GM18867 (cell line): Measurements from ENCODE around the gene ACAT2.
"Not testable (repeated sequence)": the region's sequence is repeated elsewhere in the genome, so short reads cannot be mapped to it uniquely, and the experiment has no call there.

ENCODE experiments used
- ATAC-seq: cut with Tn5 transposase; IDR thresholded peaks from one replicate; pipeline ENCODE4 v1.9.1; 2021; ENCODE audit warnings: mild to moderate bottlenecking, moderate library complexity; ENCODE audit not compliant: unreplicated experiment

ACAT2 gene

DNA sequence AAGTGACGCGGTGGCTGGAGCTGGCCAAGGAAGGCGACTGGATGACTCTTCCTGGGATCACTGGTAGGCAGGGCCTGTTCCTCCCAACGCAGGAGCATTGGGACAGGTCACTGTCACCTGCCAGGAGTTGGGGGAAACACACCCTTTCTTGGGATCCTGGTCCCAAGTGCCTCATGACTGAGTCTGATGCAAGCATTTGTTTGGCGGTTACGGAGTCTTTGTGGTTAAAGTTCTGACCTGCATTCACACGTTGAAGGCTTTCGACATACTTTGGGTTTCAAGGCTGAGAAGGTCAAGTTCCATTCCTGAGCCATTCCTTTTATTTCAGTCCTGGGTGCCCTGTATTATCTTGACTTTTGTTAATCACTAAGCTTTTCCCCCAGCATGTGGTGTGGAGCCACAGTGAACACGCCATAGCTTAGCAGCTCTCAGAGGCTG is 44.2 kb downstream of the ACAT2 start:
- ATAC-seq: no peak

DNA sequence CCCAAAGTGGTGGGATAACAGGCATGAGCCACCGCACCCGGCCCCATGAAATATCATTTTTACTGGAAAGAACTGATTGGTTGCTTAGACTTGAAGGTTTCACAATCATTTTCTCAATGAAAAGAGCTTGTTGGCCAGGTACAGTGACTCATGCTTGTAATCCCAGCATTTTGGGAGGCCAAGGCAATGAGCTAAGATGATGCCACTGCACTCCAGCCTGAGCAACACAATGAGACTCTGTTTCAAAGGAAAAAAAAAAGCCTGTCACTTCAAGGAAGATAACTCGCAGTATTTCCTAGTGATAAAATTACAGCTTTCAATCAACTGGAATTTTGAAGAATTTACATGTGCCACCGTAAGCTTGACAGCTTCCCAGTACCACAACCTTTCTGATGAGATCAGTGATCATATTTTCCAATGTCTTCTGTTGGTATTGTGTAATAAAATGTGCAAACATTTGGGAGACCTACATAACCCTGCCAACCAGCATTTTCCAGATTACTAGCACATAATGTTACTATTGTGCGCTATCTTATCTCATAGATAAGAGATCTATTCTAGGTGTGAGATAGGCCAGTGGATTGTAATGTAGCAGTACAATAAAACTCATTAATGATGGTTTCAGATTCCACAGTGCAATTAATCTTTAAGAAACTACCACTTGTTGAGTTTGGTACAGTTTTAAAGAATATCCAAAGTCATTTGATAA is 45.5 kb downstream of the ACAT2 start:
- ATAC-seq: no peak

DNA sequence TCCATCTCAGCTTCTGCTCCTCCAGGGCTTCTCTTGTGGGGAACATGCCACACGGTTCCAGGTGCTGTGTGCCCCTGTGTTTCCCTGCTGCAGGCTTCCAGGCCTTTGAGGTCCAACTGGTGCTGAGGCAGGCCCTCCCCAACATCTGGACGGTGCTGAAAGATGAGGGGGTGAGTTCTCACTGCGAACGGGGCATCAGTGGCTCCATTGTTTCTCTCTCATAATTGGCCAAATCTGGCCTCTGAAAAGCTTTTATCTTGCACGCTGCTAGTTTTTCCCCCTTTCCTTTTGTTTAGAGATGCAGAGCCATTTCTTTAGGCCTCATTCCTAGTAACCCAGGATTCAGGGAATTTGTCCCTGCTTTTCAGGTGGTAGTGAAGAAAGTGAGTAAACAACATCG is 46.8 kb downstream of the ACAT2 start:
- ATAC-seq: no peak

DNA sequence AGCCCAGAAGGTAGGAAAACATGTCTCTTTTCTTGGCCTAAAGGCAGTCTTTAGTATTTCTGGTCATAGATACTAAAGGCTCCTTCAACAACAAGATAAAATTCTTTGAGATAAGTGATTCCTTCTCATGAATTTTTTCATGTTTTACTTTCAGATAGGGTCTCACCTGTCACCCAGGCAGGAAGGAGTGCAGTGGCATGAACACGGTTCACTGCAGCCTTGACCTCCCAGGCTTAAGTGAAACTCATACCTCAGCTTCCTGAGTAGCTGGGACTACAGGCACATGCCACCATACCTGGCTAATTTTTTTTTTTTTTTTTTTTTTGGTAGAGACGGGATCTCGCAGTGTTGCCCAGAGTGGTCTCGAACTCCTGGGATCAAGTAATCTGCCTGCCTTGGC is 47.3 kb downstream of the ACAT2 start:
- ATAC-seq: no peak

DNA sequence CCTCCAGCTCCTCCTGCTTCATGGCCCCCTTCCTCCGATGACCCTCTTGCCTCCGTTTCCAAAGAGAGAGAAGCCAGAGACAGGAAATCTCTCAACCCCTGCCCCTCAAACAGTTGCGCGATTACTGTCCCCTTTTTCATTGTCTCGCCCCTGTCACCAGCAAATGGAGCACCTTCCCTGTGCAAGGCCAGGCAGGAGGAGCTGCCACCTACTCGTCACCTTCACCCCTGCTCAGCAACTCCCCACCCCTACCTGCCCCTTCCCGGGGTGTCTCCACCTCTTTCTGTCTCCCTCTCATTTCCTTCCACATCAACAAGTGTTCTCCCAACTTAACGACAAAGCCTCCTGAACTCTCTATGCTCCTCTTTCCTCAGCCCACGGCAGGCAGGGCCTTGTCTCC is 51.9 kb downstream of the ACAT2 start:
- no peak for ATAC-seq

DNA sequence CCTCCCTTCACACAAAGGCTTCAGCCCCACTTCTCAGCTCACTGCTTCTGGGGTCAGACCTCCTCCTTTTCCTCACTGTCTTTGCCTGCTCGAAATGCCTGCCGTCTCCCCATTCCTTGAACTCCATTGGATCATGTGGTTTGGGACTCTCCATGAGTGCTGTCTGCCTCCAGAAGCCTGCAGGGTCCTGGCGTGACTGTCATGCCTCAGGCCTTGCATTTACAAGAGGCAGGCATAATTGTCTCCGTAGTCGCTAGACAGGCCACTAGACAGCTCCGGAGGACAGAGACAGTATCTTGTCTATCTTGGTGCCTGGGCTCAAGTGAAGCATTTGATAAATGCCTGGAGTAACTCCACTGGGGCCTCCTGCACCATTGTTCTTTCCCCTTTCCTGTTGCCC is 53.6 kb downstream of the ACAT2 start:
- no peak for ATAC-seq

DNA sequence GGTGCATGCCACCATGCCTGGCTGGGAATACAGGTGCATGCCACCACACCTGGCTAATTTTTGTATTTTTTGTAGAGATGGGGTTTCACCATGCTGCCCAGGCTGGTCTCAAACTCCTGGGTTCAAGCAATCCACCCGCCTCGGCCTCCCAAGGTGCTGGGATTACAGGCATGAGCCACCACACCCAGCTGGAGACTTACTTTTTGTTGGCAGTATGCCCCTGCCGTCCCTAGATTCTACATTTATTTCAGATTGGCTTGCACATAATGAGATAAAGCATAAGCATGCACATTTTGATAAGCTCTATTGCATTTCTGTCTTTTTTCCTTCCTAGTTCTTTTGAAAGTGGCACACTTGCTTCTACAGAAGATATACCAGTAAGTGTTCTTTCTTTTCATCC is 54.9 kb downstream of the ACAT2 start:
- ATAC-seq: not testable (repeated sequence)

DNA sequence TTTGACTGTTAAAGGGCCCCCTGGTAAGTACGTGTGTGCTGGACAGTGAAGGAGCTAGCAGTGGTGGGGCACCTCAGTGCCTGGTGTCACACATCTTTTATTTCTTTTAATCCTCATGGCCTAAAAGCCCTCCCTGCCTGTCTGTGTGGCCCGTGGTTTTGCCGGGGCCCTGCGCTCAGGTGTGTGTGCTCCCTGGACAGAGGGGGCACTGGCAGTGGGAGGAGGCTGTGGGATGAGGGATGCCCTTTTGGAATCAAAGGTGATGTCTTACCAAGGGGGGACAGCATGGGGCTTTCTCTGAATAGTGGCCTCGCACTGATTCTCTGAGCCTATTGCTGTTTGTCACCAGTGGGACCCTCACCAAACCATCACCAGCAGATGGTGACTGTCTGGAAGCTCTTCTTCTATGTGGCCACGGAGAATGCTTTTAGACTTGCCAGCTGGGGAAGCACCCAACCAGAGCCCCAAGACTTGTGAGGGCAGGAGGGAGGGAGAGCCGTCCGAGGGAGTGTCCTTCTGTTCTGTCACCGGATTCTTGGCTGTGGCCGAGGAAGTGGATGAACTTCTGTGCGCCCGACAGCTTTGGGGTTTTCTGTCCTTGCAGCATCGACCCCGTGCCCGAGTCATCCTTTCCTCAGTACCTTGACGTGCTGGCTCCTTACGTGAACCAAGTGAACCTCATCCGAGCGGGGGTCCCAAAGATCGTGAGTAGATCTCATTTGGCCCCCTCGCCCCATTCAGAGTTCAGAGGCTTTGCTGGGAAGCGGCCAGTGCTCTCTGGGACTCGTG is 56.3 kb downstream of the ACAT2 start:
- ATAC-seq: no peak

DNA sequence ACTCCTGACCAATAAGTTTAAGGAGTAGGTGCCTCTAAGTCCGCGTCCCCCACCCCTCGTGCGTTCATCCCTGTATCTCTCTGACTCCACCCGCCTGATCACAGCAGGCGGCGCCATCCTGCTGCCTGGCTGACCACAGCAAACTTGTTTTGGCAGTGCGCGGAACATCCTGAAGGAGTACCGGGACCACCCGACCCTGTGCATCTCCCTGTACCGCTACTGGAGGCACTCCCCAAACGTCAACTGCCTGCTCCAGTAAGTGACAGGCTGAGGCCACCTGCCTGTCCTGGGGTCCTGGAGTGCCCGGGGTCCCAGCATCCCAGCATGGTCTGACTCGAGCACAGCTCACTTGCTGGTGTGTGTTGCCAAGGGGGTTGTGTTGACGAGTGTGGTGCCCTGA is 57.3 kb downstream of the ACAT2 start:
- ATAC-seq: no peak

DNA sequence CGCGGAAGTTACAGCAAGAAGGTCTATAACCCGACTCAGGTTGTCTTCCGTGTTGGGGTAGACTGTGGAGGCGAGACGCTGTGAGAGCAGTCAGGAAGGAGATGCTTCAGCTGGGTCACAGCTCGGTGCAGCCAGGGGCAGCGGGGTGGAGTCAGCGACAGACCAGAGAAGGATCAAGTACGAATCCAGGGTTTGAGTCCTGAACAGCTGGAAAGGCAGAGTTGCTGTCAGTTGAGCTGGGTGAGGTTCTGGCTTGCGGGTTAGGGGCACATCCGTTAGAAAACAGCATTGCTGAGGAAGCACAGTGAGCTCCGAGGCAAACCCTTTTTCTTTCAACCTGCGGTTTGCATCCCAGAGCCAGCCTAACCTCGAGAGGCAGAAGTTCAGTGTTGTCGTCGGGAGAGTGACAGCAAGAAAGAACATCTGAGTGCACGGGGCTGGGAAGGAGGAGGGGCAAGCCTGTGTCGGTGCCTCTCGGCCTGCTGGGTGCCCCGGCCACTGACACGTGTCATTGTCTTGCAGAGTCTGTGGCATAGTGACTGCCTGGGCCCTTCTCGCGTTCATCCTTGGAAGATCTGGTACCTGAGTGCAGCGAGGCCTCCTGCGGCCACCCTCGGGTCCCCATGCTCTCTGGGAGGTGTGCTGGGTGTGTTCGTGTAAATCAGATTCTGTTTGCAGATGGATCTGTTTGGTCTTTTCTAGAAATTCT is 58.2 kb downstream of the ACAT2 start:
- no peak for ATAC-seq

DNA sequence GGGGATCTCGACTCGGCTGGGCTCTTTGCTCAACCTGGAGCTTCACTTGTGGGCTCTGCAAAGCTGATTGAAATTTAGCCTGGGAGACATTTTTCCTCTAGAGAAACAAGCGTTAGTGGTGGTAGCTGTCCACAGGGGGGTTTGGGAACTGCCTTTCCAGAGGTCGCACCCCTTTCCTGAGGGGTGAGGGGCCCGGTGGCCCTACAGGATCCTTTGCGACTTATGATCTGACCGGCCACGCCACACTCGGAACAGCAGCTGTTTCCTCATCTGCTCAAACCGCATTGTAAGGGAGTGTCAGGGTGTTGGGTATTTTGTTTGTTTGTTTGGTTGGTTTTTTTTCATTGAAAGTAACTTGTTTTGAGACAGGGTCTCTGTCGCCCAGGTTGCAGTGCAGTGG is 59.3 kb downstream of the ACAT2 start:
- ATAC-seq: no peak

DNA sequence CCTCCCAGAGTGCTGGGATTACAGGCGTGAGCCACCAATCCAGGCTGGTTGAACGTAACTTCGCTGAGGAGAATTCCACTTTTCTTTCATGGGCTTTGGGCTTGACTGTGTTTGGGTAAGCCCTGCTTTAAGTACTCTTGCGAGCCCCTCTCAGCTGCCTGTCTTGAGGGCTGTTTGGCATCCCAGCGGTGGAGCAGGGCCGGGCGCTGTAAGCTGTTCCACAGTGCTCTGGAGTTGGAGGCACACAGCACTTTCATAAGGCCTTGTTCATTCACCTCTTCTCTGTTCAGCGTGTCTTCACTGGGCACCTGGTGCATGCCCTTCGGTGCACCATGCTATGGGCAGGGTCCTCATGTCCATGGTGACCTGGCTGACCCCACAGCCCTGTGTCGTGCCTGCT is 59.9 kb downstream of the ACAT2 start:
- no peak for ATAC-seq

DNA sequence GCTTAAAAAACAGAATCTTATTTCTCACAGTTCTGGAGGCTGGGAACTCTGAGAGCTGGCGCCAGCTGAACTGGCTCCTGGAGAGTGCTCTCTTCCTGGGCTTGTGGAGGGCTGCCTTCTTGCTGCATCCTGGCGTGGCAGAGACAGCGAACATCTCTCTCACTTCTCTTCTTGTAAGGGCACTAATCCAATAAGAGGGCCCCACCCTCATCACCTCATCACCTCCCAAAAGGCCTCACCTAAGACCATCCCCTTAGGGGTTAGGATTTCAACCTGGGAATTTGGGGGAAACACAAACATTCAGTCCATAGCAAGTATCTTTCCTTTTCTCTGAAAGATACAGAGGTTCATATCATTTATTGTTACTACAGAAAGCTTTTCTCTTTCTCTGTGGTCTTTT is 62.1 kb downstream of the ACAT2 start:
- ATAC-seq: no peak

DNA sequence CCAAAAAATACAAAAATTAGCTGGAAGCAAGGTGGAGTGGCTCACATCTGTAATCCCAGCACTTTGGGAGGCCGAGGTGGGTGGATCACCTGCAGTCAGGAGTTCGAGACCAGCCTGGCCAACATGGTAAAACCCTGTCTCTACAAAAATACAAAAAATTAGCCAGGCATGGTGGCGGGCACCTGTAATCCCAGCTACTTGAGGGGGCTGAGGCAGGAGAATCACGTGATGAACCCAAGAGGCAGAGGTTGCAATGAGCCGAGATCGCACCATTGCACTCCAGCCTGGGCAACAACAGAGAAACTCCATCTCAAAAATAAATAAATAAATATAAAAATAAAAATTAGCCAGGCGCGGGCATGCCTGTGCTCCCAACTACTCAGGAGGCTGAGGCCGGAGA is 62.8 kb downstream of the ACAT2 start:
- ATAC-seq: not testable (repeated sequence)

DNA sequence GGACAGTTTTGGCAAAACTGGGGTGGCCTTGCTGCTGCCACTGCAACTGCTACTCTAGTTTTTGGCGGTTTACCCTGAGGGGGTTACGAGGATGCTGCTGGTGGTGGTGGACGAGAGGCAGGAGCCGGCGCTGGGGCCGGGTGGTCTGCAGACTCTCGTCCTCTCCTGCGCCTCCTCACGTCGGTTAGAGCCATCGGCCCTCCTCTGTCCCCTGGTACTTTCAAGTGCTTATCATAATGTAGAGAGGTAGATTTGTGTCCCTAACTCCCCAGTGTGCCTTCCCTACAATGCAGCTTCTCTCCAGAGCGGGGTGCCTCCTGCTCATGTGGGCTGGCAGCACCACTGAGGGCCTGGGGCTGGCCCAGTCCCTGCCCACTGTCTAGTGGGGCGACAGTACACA is 64.2 kb downstream of the ACAT2 start:
- ATAC-seq: no peak

DNA sequence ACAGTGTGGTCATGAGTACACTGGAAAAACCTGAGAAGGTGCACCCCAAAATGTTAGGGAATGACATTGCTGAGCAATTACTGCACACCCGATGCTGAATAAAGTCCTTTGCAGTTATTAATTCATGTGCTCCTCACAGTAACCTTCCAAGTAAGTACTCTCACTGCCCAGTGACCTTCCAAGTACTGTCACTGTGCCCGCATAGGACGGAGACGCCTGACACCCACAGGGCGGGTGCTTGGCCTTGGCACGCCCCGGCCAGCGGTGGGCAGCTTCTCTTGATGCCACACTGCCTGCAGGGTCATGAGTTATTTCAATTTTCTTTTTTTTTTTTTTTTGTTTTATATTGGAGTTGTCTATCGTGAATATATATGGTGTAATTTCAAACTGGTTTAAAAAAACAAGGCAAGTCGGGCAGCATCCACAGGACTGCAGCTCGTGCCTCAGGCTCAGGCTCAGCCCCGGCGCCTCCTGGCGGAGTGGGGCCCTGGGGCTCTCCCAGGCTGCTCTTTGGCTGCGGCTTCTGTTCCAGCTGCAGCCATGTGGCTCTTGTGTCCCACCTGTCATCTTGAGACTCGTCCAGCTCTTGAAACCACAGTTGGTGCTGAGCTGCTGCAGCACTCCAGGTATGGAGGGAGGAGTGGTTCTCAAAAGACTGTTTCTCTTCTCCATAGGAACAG is 65.3 kb downstream of the ACAT2 start:
- ATAC-seq: no peak

DNA sequence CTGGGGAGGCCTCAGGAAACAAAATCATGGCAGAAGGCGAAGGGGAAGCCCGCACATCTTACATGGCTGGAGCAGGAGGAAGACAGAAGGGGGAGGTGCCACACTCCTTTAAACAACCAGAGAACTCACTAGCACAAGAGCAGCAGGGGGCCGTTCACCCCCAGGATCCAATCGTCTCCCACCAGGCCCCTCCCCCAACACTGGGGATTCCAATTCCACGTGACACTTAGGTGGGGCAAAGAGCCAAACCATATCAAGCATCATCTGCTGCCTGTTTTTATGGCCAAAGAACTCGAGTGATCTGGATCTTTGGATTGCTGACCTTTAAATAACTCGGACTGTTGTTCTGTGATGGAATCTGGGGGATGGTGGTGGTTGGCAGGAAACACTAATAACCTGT is 66.2 kb downstream of the ACAT2 start:
- ATAC-seq: no peak
